Panc1 (cell line): ENCODE results near the gene HDAC3. TPM values are rescaled to one million over a fixed set of nuclear protein-coding genes. Genes with fewer than 3 reads are reported as not detected.

Experiments used
- ATAC-seq: fragments of 200-7000 bp; cut with Tn5 transposase; 2 replicates; pipeline ENCODE4 v1.9.1; 2020; ENCODE audit warnings: mild to moderate bottlenecking, moderate library complexity
- BruUV-seq: library from RNA; stranded (reverse); fragments of 400-500 nt; replicated peaks from 2 replicates; lab custom pipeline; 2021; lab: Mats Ljungman, UMichigan
- CTCF ChIA-PET: fragments of 300-600 bp; sonication (Branson Sonifier 250); formaldehyde crosslinking; loops from one replicate; lab custom pipeline; 2022; ENCODE audit warnings: antibody characterized with exemption; lab: Charles Lee
- POLR2A ChIA-PET: fragments of 300-600 bp; sonication (Branson Sonifier 250); formaldehyde crosslinking; loops from one replicate; lab custom pipeline; 2022; ENCODE audit warnings: antibody characterized with exemption; lab: Charles Lee
- DNase-seq: peaks from one replicate; pipeline ENCODE4 v3.0.0-alpha.2; 2010; ENCODE audit warnings: low read depth, low spot score
- H3K27ac ChIP-seq: 2 replicates; pipeline ENCODE4 v1.5.1; 2011; ENCODE audit warnings: mild to moderate bottlenecking, low read length, inconsistent platforms
- H3K27me3 ChIP-seq: fragments of 200-500 bp; sonication (Bioruptor generic); 2 replicates; pipeline ENCODE4 v1.6.0; 2014; ENCODE audit warnings: low read length, inconsistent platforms; ENCODE audit not compliant: control insufficient read depth, insufficient read depth
- H3K36me3 ChIP-seq: fragments of 200-500 bp; sonication (Bioruptor generic); 2 replicates; pipeline ENCODE4 v1.5.1; 2014; ENCODE audit warnings: inconsistent platforms, mild to moderate bottlenecking, low read length, moderate library complexity; ENCODE audit not compliant: control insufficient read depth, insufficient read depth
- H3K4me1 ChIP-seq: 2 replicates; pipeline ENCODE4 v1.5.1; 2011; ENCODE audit warnings: inconsistent platforms, mild to moderate bottlenecking, low read length, moderate library complexity; ENCODE audit not compliant: control insufficient read depth, insufficient read depth
- H3K4me3 ChIP-seq, 2 experiments: 2 replicates each; pipeline ENCODE4 v1.5.1; 2011 to 2012; ENCODE audit warnings: low read depth in 2 of 2, low read length in 2 of 2, mild to moderate bottlenecking in 2 of 2, inconsistent platforms in 1 of 2, moderate library complexity in 1 of 2
- H3K9me3 ChIP-seq: fragments of 200-500 bp; sonication (Bioruptor generic); 2 replicates; pipeline ENCODE4 v1.5.1; 2014; ENCODE audit warnings: low read depth, mild to moderate bottlenecking, inconsistent platforms, low read length, moderate library complexity; ENCODE audit not compliant: control insufficient read depth, insufficient read depth
- CTCF ChIP-seq: fragments of 450-650 bp; IDR thresholded peaks from 2 replicates; pipeline ENCODE4 v1.5.1; 2017; ENCODE audit warnings: mild to moderate bottlenecking
- POLR2AphosphoS5 ChIP-seq: IDR thresholded peaks from 2 replicates; pipeline ENCODE4 v1.6.1; 2012; ENCODE audit warnings: mild to moderate bottlenecking, low read depth, low read length, moderate library complexity
- REST ChIP-seq, 2 experiments: IDR thresholded peaks; 2 replicates each; pipeline ENCODE4 v1.6.1; 2011 to 2012; ENCODE audit warnings: low read depth in 2 of 2, control low read depth in 1 of 2, low read length in 1 of 2, mild to moderate bottlenecking in 1 of 2, moderate library complexity in 1 of 2; ENCODE audit not compliant: insufficient read depth in 1 of 2
- SIN3A ChIP-seq: IDR thresholded peaks from 2 replicates; pipeline ENCODE4 v1.6.1; 2012; ENCODE audit warnings: low read depth, mild to moderate bottlenecking, low read length, moderate library complexity, borderline replicate concordance; ENCODE audit not compliant: insufficient read depth
- TCF7L2 ChIP-seq: IDR thresholded peaks from 2 replicates; pipeline ENCODE4 v1.6.1; 2011; ENCODE audit warnings: mild to moderate bottlenecking, low read depth, low read length, inconsistent platforms
- in situ Hi-C: cut with HindIII; loops from 2 replicates; pipeline ENCODE4 v1.10.0; 2016; ENCODE audit warnings: low sequenced_read_pairs, low pct_unique_long_range_greater_than_20kb
- intact Hi-C: fragments of 100-400 bp; cut with micrococcal nuclease; formaldehyde crosslinking; loops from one replicate; pipeline ENCODE4 v1.10.0; 2022; ENCODE audit not compliant: unreplicated experiment
- total RNA-seq: library from RNA; stranded (reverse); gene quantifications from one replicate; pipeline ENCODE4 v1.2.1, GENCODE V29; 2021; ENCODE audit not compliant: unreplicated experiment

HDAC3 gene
- total RNA-seq, 1 experiment from 2014 or later = 75.5 TPM

GRCh38 chr5:141585594-141585993 is 51.1 kb downstream of the HDAC3 start:
- no peaks in the 10 kb centered on the region for H3K4me1 ChIP-seq
- TF ChIP-seq REST (IDR thresholded peaks at IDR 0.05; ENCODE audit: insufficient read depth in 1 of 2, low read depth in 2 of 2, low read length in 1 of 2) = no peak
- TF ChIP-seq POLR2AphosphoS5 = no peak
- no peak for TF ChIP-seq SIN3A
- no peak for TF ChIP-seq CTCF
- TF ChIP-seq TCF7L2 = no peak
- no peak overlapping the region for H3K4me3 ChIP-seq
- no peak for ATAC-seq
- in situ Hi-C loops = no loop called here
- CTCF ChIA-PET = no interaction called here
- H3K9me3 ChIP-seq = no peaks in the 10 kb centered on the region
- intact Hi-C loops = no loop called here
- H3K27me3 ChIP-seq = no peaks in the 10 kb centered on the region
- no TSS peak for BruUV-seq
- no peak overlapping the region for H3K27ac ChIP-seq
- peaks cover 31% of the 10 kb centered on the region for H3K36me3 ChIP-seq
- POLR2A ChIA-PET = no interaction called here
- no peak for DNase-seq

DNA sequence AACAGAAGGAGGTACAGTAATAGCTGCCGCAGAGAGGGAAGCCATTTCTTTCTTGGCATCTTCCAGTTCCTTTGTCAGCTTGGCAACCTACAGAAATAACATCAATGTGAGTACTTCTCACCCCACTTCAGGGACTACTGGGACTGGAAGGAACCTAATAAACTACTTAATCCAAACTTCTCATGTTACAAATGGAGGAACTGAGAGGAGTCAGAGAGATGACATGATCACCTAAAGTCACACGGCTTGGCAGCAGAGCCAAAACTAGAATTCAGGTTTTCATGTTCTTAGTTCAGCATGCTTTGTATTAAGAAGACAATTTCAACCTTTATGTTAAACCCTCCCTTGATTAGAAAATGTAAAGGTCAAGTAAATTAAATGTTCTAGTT is 62.5 kb downstream of the HDAC3 start:
- Histone ChIP-seq H3K27ac (no peak overlapping the region), H3K36me3 (peaks cover 63% of the 10 kb centered on the region), H3K4me1 (no peaks in the 10 kb centered on the region), H3K27me3 (no peaks in the 10 kb centered on the region), H3K9me3 (no peaks in the 10 kb centered on the region), H3K4me3 (no peak overlapping the region)
- in situ Hi-C loops = no loop called here
- DNase-seq = no peak
- POLR2A ChIA-PET = no interaction called here
- intact Hi-C loops = no loop called here
- no TSS peak for BruUV-seq
- CTCF ChIA-PET = interaction anchor here (0.5 to 1.8 kb wide), 2 partner anchors 10 to 11 kb away, joined by 3 to 7 read pairs; no protein-coding TSS in a partner anchor
- 0 out of 2 replicates have a peak, but pooled peaks have one; percentile 17 for ATAC-seq
- TF ChIP-seq SIN3A (no peak), POLR2AphosphoS5 (no peak), CTCF (no peak), REST (IDR thresholded peaks at IDR 0.05; ENCODE audit: insufficient read depth in 1 of 2, low read depth in 2 of 2, low read length in 1 of 2) (no peak), TCF7L2 (no peak)
